Measurements from ENCODE around the gene TMEM54. TPM values are rescaled to one million over a fixed set of nuclear protein-coding genes. Genes with fewer than 3 reads are reported as not detected.

Gene TMEM54
- total and polyA plus RNA-seq, 2 donors (not counting 1 experiment from before 2014, with no cell fraction given), result 0.13 TPM; not detected in 1

- no peak within 1 kb of the TSS for H3K27ac Mint-ChIP-seq
Measured at GRCh38 chr1:32870615-32871363, 30.4 kb downstream of the TMEM54 start, which contains the start of gene FNDC5. TSS of gene FNDC5 (minus strand) at chr1:32870912.

More at GRCh38 chr1:32870615-32871363, 30.4 kb downstream of the TMEM54 start, which contains the start of gene FNDC5:
- no peaks in the 10 kb centered on the region for H3K79me2 ChIP-seq (ENCODE audit: control insufficient read depth, insufficient read depth, low read length)
- no peaks in the 10 kb centered on the region for H3K36me3 ChIP-seq (replicated peaks in 1 of 2; ENCODE audit: control extremely low read depth in 1 of 2, control insufficient read depth in 1 of 2, extremely low read depth in 1 of 2, insufficient read depth in 2 of 2, low read length in 1 of 2)
- peaks cover 4% of the 10 kb centered on the region for H4K20me1 ChIP-seq (ENCODE audit: control insufficient read depth, insufficient read depth, low read length, poor library complexity, severe bottlenecking)
- Mint-ChIP-seq H3K4me3 (peak within 1 kb of the TSS; percentile 83), H3K4me1 (peaks cover 37% of the 10 kb centered on the region), H3K9me3 (ENCODE audit: insufficient read depth) (no peaks in the 10 kb centered on the region), H3K27me3 (peaks cover 37% of the 10 kb centered on the region)
- POLR2A ChIA-PET, result no interaction called here
- no peak within 1 kb of the TSS for H3K27ac ChIP-seq (ENCODE audit: low read length in 2 of 2)
- H3K4me2 ChIP-seq (replicated peaks; ENCODE audit: low read depth, low read length, poor library complexity, severe bottlenecking), result peak within 1 kb of the TSS; percentile 83
- CTCF ChIA-PET, result interaction anchor here (0.6 to 2.6 kb wide), 7 partner anchors 10 to 600 kb away, joined by 3 to 42 read pairs (median 5); partner anchors contain the start of gene BSDC1
- ATAC-seq (ENCODE audit: low read depth) (peak; percentile 14), DNase-seq (peak; percentile 37)
- peaks cover 0 to 53% (median 19%) of the 10 kb centered on the region in 4 experiments for H3K27me3 ChIP-seq (replicated peaks in 1 of 4; ENCODE audit: control extremely low read depth in 1 of 4, control insufficient read depth in 3 of 4, insufficient read depth in 4 of 4, low read length in 3 of 4)
- H2AFZ ChIP-seq (ENCODE audit: insufficient read depth, low read depth, low read length, poor library complexity, severe bottlenecking), result peak within 1 kb of the TSS; percentile 56
- TF ChIP-seq CTCF (IDR thresholded peaks at IDR 0.05), result no peak
- no peak for TF ChIP-seq EZH2 (IDR thresholded peaks at IDR 0.05; ENCODE audit: borderline replicate concordance, insufficient read depth, low read depth, low read length, poor library complexity, severe bottlenecking)
- under 1% methylated on average over 92 of the region's 99 CpGs for WGBS (ENCODE audit: insufficient coverage)
- peak within 1 kb of the TSS; percentile 39 for H3K9ac ChIP-seq (ENCODE audit: low read length)
- H3K9me3 ChIP-seq (ENCODE audit: control extremely low read depth in 1 of 3, control insufficient read depth in 2 of 3, insufficient read depth in 1 of 3, low read length in 2 of 3), result peaks cover 0 to 3% (median 0%) of the 10 kb centered on the region in 3 donors
- H3K4me1 ChIP-seq (ENCODE audit: control insufficient read depth in 2 of 2, insufficient read depth in 2 of 2, low read length in 2 of 2), result peaks cover 25 to 29% of the 10 kb centered on the region in 2 donors
- intact Hi-C loops (cut with micrococcal nuclease), result loop anchor here (10.0 kb wide), 1 partner anchor 46 kb away; no protein-coding TSS in a partner anchor
- H3K4me3 ChIP-seq (ENCODE audit: control extremely low read depth in 1 of 5, extremely low read depth in 1 of 5, insufficient read depth in 1 of 5, low read depth in 2 of 5, low read length in 4 of 5), result peak within 1 kb of the TSS in 4 of 5 experiments; percentile 11 to 44 (median 25)
